Suprapubic skin (tissue), 2 donors: ENCODE data around the gene RNF7.

Source experiments
- EP300 ChIP-seq: sonication (generic); formaldehyde crosslinking; IDR thresholded peaks from one replicate; pipeline ENCODE4 v1.6.1; 2017; ENCODE audit warnings: antibody characterized with exemption
- POLR2A ChIP-seq, 2 donors: fragments of 450-650 bp; IDR thresholded peaks; one replicate each; pipeline ENCODE4 v1.6.1; 2017; ENCODE audit warnings: antibody characterized with exemption in 2 of 2, mild to moderate bottlenecking in 2 of 2, moderate library complexity in 2 of 2

DNA sequence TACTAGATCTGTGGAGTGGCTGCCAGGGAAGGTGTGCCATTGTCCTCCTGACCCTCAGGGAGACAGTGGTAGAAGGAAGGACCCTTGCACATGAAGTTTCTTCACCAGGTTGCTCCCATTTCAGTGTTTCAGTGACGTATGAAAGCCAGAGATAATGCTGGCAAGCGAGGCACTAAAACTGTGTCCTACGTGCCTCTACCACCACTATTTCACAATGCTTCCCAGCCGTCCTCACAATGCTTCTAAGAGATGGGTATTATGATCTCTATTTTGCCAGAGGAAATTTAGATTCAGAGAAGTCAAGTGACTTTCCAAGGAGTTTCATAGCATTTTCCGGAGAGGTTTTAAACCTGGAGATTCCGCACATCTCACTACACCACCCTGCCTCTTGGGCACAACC lies 28.0 kb upstream of the RNF7 start:
- no peak for TF ChIP-seq EP300
- no peak for TF ChIP-seq POLR2A (IDR thresholded peaks at IDR 0.05)
